LNCaP clone FGC (cell line): ENCODE results near the gene RALB.

Experiments used
- DNase-seq: peaks from one replicate; pipeline ENCODE4 v3.0.0-alpha.2; 2011; ENCODE audit warnings: low read depth
- H3K4me3 ChIP-seq: 2 replicates; pipeline ENCODE4 v1.5.1; 2011; ENCODE audit warnings: mild to moderate bottlenecking, low read depth, low read length, control low read depth
- CTCF ChIP-seq: IDR thresholded peaks from 2 replicates; pipeline ENCODE4 v1.5.1; 2012; ENCODE audit warnings: mild to moderate bottlenecking; ENCODE audit not compliant: control insufficient read depth, insufficient read depth; ENCODE audit errors: extremely low read depth

RALB gene

GRCh38 chr2:120236791-120237190 is 15.9 kb upstream of the RALB start:
- H3K4me3 ChIP-seq = no peak overlapping the region
- TF ChIP-seq CTCF = no peak
- DNase-seq = no peak

- H3K4me3 ChIP-seq = no peak overlapping the region
- DNase-seq = no peak
- TF ChIP-seq CTCF = no peak
These were observed 15.2 kb upstream of the RALB start for GRCh38 chr2:120237491-120237902.

GRCh38 chr2:120238728-120239487 is 13.7 kb upstream of the RALB start:
- no peak overlapping the region for H3K4me3 ChIP-seq
- DNase-seq = no peak
- no peak for TF ChIP-seq CTCF

- H3K4me3 ChIP-seq = no peak overlapping the region
- DNase-seq = no peak
- no peak for TF ChIP-seq CTCF
These were observed 13.0 kb upstream of the RALB start for GRCh38 chr2:120239488-120240287.

GRCh38 chr2:120240901-120241429 is 11.7 kb upstream of the RALB start:
- no peak for DNase-seq
- no peak for TF ChIP-seq CTCF
- no peak overlapping the region for H3K4me3 ChIP-seq

- no peak for TF ChIP-seq CTCF
- no peak for DNase-seq
- H3K4me3 ChIP-seq = no peak overlapping the region
These were observed 11.0 kb upstream of the RALB start for GRCh38 chr2:120241684-120242083.

GRCh38 chr2:120243211-120243610 is 9.4 kb upstream of the RALB start:
- H3K4me3 ChIP-seq = no peak overlapping the region
- DNase-seq = no peak
- no peak for TF ChIP-seq CTCF
